OCI-LY1 (cell line): ENCODE results near the gene PANK4.

ENCODE experiments used
- H2AFZ ChIP-seq: fragments of 200-600 bp; sonication (generic), shearing (Covaris generic); 2 replicates; pipeline ENCODE4 v1.6.0; 2014; ENCODE audit warnings: antibody characterized with exemption, mild to moderate bottlenecking, low read length
- H3F3A ChIP-seq: fragments of 200-600 bp; sonication (generic), shearing (Covaris generic); 2 replicates; pipeline ENCODE4 v1.6.0; 2014; ENCODE audit warnings: mild to moderate bottlenecking, antibody characterized with exemption, low read length, moderate library complexity; ENCODE audit not compliant: insufficient read depth
- H3K27ac ChIP-seq: fragments of 200-600 bp; sonication (generic); 2 replicates; pipeline ENCODE4 v1.5.1; 2014; ENCODE audit warnings: low read length, mixed run types, mild to moderate bottlenecking, low read depth; ENCODE audit not compliant: poor library complexity, severe bottlenecking
- H3K27me3 ChIP-seq: fragments of 200-600 bp; sonication (generic); 2 replicates; pipeline ENCODE4 v1.6.0; 2014; ENCODE audit warnings: antibody characterized with exemption, mild to moderate bottlenecking, low read length, moderate library complexity; ENCODE audit not compliant: insufficient read depth
- H3K36me3 ChIP-seq: fragments of 200-600 bp; sonication (generic); 2 replicates; pipeline ENCODE4 v1.6.1; 2014; ENCODE audit warnings: mild to moderate bottlenecking, antibody characterized with exemption, low read length, moderate library complexity, mixed read lengths; ENCODE audit not compliant: insufficient read depth
- H3K4me1 ChIP-seq: fragments of 200-600 bp; sonication (generic); 2 replicates; pipeline ENCODE4 v1.5.1; 2014; ENCODE audit warnings: mild to moderate bottlenecking, low read length, moderate library complexity; ENCODE audit not compliant: insufficient read depth, severe bottlenecking
- H3K4me2 ChIP-seq: fragments of 200-600 bp; sonication (generic), shearing (Covaris generic); 2 replicates; pipeline ENCODE4 v1.6.1; 2014; ENCODE audit warnings: low read length
- H3K4me3 ChIP-seq: fragments of 200-600 bp; sonication (generic); 2 replicates; pipeline ENCODE4 v1.5.1; 2014; ENCODE audit warnings: low read length, low read depth, mild to moderate bottlenecking, mixed read lengths; ENCODE audit not compliant: poor library complexity, severe bottlenecking
- H3K79me2 ChIP-seq: fragments of 200-600 bp; shearing (Covaris generic); 2 replicates; pipeline ENCODE4 v1.6.1; 2016; ENCODE audit warnings: mixed run types, low read length, mixed read lengths; ENCODE audit not compliant: insufficient read depth
- H3K9ac ChIP-seq: fragments of 200-600 bp; sonication (generic), shearing (Covaris generic); 2 replicates; pipeline ENCODE4 v1.6.1; 2014; ENCODE audit warnings: mild to moderate bottlenecking, low read length, mixed read lengths
- H3K9me2 ChIP-seq: fragments of 200-600 bp; sonication (generic), shearing (Covaris generic); 2 replicates; pipeline ENCODE4 v1.6.1; 2014; ENCODE audit warnings: low read depth, mild to moderate bottlenecking, low read length, mixed read lengths
- H3K9me3 ChIP-seq: fragments of 200-600 bp; shearing (Covaris generic); 2 replicates; pipeline ENCODE4 v1.6.1; 2014; ENCODE audit warnings: low read length, mixed read lengths
- H4K20me1 ChIP-seq: fragments of 200-600 bp; sonication (generic), shearing (Covaris generic); 2 replicates; pipeline ENCODE4 v1.6.0; 2016; ENCODE audit warnings: mild to moderate bottlenecking, low read length; ENCODE audit not compliant: insufficient read depth
- EZH2 ChIP-seq: fragments of 200-600 bp; sonication (generic), shearing (Covaris generic); IDR thresholded peaks from 2 replicates; pipeline ENCODE4 v1.8.0; 2017; ENCODE audit warnings: borderline replicate concordance, mixed run types, mild to moderate bottlenecking, antibody characterized with exemption, low read length, moderate library complexity, mixed read lengths
- TF ChIP-seq, protein P1 (sequence below): fragments of 200-600 bp; sonication (generic), shearing (Covaris generic); IDR thresholded peaks from 2 replicates; pipeline ENCODE4 v1.5.1; 2017; ENCODE audit warnings: mild to moderate bottlenecking, antibody characterized with exemption, low read length, moderate library complexity, mixed read lengths

The PANK4 gene

DNA sequence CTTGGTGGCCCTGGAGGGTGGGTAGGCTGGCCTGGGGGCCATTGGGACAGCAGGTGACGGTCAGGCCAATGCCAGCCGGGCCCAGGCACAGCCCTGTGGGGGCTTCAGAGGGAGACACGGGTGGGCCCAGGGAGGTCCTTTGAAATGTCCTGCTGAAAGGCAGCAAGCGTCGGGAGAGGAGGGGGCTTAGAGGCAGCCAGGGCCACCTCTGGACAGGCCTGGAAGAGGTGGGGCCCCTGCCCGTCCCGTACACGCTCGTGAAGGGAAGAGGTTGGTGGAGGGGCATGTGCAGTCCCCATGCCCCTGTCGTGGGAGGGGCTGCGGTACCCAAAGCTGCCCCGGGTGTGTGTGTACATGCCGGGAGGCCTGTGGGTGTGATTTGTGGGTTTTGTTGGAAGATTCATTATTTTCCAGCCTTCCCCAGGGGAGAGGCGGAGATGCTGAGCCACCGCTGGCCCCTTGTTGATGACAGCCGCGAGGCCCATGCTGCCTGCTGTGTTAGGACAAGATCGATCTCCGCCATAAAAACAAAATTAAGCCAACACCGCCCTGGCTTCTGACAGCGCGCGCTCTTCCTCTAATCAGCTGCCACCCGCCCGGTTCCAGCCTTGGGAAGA, 53.7 kb downstream of the PANK4 start:
- no peaks in the 10 kb centered on the region for H3K79me2 ChIP-seq
- H3K9me2 ChIP-seq = no peaks in the 10 kb centered on the region
- H3K4me1 ChIP-seq = no peaks in the 10 kb centered on the region
- H4K20me1 ChIP-seq = no peaks in the 10 kb centered on the region
- H3K4me3 ChIP-seq = no peak overlapping the region
- no peaks in the 10 kb centered on the region for H3K9me3 ChIP-seq
- H3K36me3 ChIP-seq = no peaks in the 10 kb centered on the region
- no peak overlapping the region for H3K9ac ChIP-seq
- H3K27ac ChIP-seq = no peak overlapping the region
- H3K27me3 ChIP-seq = no peaks in the 10 kb centered on the region
- H2AFZ ChIP-seq = no peak overlapping the region
- H3F3A ChIP-seq = no peaks in the 10 kb centered on the region
- no peak for TF ChIP-seq EZH2
- TF ChIP-seq, protein P1, sequence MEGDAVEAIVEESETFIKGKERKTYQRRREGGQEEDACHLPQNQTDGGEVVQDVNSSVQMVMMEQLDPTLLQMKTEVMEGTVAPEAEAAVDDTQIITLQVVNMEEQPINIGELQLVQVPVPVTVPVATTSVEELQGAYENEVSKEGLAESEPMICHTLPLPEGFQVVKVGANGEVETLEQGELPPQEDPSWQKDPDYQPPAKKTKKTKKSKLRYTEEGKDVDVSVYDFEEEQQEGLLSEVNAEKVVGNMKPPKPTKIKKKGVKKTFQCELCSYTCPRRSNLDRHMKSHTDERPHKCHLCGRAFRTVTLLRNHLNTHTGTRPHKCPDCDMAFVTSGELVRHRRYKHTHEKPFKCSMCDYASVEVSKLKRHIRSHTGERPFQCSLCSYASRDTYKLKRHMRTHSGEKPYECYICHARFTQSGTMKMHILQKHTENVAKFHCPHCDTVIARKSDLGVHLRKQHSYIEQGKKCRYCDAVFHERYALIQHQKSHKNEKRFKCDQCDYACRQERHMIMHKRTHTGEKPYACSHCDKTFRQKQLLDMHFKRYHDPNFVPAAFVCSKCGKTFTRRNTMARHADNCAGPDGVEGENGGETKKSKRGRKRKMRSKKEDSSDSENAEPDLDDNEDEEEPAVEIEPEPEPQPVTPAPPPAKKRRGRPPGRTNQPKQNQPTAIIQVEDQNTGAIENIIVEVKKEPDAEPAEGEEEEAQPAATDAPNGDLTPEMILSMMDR = no peak
- H3K4me2 ChIP-seq = no peak overlapping the region

DNA sequence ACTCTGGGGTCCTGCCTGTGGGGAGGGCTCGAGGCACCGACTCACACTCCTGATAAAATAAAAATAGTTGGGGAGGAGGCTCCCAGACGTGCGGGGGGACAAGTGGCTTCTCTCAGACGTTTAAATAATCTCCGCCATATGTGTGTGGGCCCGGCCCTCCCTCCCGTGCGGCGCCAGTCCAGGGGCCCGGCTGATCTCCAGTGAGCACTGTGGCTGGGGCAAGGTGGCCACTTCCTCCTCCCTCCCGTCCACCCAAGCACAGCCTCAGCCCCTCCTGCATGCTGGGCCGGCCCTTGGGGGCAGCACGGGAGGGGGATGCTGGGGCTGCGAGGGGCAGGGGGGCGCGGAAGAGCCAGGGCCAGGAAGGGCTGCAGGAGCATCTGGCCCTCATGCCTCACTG, 54.3 kb downstream of the PANK4 start:
- Histone ChIP-seq H4K20me1 (no peaks in the 10 kb centered on the region), H3K4me3 (no peak overlapping the region), H2AFZ (no peak overlapping the region), H3K36me3 (no peaks in the 10 kb centered on the region), H3F3A (no peaks in the 10 kb centered on the region), H3K4me1 (no peaks in the 10 kb centered on the region), H3K9me2 (no peaks in the 10 kb centered on the region), H3K9ac (no peak overlapping the region), H3K27ac (no peak overlapping the region), H3K9me3 (no peaks in the 10 kb centered on the region), H3K4me2 (no peak overlapping the region), H3K79me2 (no peaks in the 10 kb centered on the region), H3K27me3 (no peaks in the 10 kb centered on the region)
- TF ChIP-seq EZH2 = no peak
- TF ChIP-seq, protein P1 = no peak

DNA sequence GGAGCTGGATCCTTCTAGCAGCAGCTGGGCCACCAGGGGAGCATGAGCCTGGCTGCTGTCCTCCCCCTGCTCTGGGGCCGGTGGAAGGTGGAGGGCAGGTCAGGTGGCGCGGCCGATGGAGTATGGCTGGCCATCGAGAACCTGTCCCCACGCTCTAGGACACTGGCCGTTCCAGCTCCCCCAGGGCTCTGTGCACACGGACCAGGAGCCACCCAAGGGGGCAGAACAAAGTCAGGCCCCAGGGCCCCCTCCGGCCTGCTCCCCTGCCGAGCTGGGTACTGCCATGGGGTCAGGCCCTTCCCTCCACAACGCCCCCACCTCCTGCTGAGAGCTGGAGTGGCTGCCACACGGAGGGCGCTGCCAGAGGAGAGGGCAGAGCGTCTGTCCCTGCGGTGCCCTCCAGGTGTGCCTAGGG, 54.8 kb downstream of the PANK4 start:
- H3K4me2 ChIP-seq = no peak overlapping the region
- H3K9ac ChIP-seq = no peak overlapping the region
- H3K9me3 ChIP-seq = no peaks in the 10 kb centered on the region
- no peaks in the 10 kb centered on the region for H3K4me1 ChIP-seq
- H3K9me2 ChIP-seq = no peaks in the 10 kb centered on the region
- H3K27ac ChIP-seq = no peak overlapping the region
- H2AFZ ChIP-seq = no peak overlapping the region
- no peaks in the 10 kb centered on the region for H3K36me3 ChIP-seq
- no peak for TF ChIP-seq EZH2
- TF ChIP-seq, protein P1 = no peak
- no peaks in the 10 kb centered on the region for H4K20me1 ChIP-seq
- no peaks in the 10 kb centered on the region for H3F3A ChIP-seq
- no peak overlapping the region for H3K4me3 ChIP-seq
- no peaks in the 10 kb centered on the region for H3K79me2 ChIP-seq
- no peaks in the 10 kb centered on the region for H3K27me3 ChIP-seq
